ENCODE results near the gene SEC14L1.

The SEC14L1 gene

GRCh38 chr17:77145612-77146245, 5.0 kb downstream of the SEC14L1 start:
- TF ChIP-seq GATA2 (IDR thresholded peaks at IDR 0.05; ENCODE audit: low read depth, low read length): no peak
- no peak for TF ChIP-seq GATA3 (IDR thresholded peaks at IDR 0.05; ENCODE audit: low read depth, low read length)

DNA sequence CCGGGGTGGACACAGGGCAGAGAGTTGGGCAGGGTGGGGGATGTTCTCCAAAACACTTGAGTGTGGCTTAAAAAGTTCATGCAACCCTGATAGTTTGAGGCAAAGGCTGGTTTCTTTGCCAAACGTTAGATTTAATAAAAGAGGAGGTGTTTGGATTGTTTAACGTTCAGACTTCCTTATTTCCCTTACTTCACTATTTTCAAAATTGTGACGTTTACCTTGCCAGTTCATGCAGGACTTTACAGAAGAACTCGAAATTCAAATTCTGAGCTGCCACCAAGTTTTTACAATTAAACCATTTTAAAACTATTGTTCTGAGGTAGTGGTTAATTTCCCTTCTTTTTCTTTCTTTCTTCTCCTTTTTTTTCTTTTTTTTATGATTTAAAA, 5.5 kb downstream of the SEC14L1 start:
- TF ChIP-seq GATA3 (IDR thresholded peaks at IDR 0.05; ENCODE audit: low read depth, low read length) (no peak), GATA2 (IDR thresholded peaks at IDR 0.05; ENCODE audit: low read depth, low read length) (no peak)

- TF ChIP-seq GATA2 (IDR thresholded peaks at IDR 0.05; ENCODE audit: low read depth, low read length) (no peak), GATA3 (IDR thresholded peaks at IDR 0.05; ENCODE audit: low read depth, low read length) (no peak)
These were observed 6.1 kb downstream of the SEC14L1 start for GRCh38 chr17:77146882-77147281.

GRCh38 chr17:77147357-77147801, 6.6 kb downstream of the SEC14L1 start:
- TF ChIP-seq GATA3 (IDR thresholded peaks at IDR 0.05; ENCODE audit: low read depth, low read length) (no peak), GATA2 (IDR thresholded peaks at IDR 0.05; ENCODE audit: low read depth, low read length) (no peak)

DNA sequence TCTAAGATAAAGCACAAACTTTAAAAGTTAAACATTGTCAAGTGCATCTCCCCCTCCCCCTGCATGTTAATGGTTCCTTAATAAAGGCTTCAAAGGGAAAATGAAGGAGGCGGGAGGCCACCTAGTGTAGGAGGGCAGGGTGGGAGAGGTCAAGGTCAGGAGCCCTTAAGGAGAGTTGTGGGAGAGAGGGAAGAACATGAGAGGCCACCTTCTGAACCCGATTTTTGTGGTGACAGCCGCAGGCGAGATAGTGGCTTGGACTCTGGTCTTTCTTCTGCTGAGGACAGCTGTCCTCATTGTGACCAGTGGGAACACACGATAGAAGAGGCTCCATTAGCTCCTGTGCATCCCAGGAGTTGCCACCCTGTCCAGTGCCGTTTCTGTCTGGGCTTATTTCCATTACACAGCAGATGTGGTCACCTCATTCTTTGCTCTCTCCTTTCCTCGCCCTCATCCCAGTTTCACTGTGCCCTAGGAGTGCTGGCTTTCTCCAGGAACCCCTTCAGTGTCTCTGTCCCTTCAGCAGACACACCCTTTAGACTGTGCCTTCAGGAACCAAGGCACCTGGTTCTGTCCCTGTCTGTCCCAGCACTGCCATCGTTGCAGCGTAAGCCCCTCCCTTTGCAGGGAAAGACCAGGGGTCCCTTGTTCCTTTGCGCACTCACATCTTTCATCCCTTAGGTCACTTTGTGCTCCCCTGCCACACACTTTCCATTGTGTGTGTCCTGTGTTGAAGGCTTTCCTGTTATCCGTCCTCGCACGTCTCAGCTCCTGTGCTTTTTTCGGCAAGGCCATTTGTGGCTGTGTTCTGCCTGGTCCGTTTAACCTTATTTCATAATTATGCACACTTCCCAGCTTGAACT, 7.5 kb downstream of the SEC14L1 start:
- TF ChIP-seq GATA3 (IDR thresholded peaks at IDR 0.05; ENCODE audit: low read depth, low read length): no peak
- TF ChIP-seq GATA2 (IDR thresholded peaks at IDR 0.05; ENCODE audit: low read depth, low read length): no peak

DNA sequence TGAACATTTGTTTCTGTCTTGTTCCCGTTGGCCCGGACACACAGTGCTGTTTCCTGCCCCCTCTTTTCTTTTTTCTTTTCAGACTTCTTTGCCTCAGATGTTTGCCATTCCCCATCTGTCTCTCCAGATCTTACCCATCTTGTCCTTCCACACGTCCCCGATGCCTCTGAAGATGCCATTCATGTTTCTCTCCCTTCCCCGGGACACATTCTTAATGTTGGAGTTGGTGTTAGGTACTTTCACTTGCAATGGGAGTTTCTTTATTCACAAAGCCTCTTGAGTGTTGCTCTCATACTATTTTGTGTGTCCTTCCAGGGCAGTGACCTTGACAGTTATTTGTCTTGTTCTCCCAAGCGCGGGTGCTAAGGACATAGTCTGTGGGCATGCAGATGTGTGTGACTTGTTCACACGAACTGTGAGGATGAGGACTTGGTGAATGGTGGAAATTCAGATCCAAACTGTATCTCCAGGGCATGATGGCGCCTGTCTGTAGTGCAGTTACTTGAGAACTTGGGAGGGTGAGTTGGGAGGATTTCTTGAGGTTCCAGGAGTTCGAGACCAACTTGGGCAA, 8.3 kb downstream of the SEC14L1 start:
- no peak for TF ChIP-seq GATA3 (IDR thresholded peaks at IDR 0.05; ENCODE audit: low read depth, low read length)
- no peak for TF ChIP-seq GATA2 (IDR thresholded peaks at IDR 0.05; ENCODE audit: low read depth, low read length)

DNA sequence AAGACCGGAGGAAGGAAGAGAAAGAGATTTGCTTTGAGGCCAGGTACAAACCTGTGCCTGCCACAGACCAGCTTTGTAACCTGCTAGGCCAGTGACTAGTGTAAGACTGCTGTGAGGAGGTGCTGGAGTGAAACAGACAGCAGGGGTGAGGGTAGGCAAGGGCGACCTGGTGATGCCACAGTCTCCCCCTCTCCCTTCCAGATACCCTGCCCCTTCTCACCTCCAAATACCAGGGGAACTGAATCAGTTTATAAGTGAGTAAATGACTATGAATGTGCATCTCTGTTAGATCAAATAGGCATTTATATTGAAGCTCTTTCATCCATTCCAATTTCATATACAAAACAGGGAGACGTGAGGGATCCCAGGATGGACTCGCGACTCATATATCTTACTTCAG, 9.4 kb downstream of the SEC14L1 start:
- TF ChIP-seq GATA3 (IDR thresholded peaks at IDR 0.05; ENCODE audit: low read depth, low read length) (no peak), GATA2 (IDR thresholded peaks at IDR 0.05; ENCODE audit: low read depth, low read length) (no peak)

DNA sequence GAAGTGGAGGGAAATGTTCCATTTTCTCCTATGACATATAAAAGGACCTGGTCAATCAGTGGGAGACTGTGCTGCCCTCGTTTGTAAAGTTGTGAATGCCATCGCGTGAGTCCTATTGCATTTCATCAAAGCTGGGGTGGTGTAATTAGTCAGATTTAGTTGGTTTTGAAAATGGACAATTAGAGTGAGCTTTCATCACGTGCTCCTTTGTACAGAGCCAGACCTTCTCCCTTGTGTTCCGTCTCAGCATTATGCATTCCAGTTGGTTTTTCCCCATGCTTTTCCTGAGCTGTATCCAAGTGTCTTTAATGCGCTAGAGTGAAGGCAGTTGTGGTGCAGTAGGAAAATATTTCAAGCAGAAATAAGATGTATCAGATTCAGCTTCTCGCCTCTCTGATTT, 10.4 kb downstream of the SEC14L1 start:
- TF ChIP-seq GATA2 (IDR thresholded peaks at IDR 0.05; ENCODE audit: low read depth, low read length) (no peak), GATA3 (IDR thresholded peaks at IDR 0.05; ENCODE audit: low read depth, low read length) (no peak)

GRCh38 chr17:77153472-77153871, 12.7 kb downstream of the SEC14L1 start:
- TF ChIP-seq GATA2 (IDR thresholded peaks at IDR 0.05; ENCODE audit: low read depth, low read length) (no peak), GATA3 (IDR thresholded peaks at IDR 0.05; ENCODE audit: low read depth, low read length) (no peak)

GRCh38 chr17:77153999-77154586, 13.3 kb downstream of the SEC14L1 start:
- TF ChIP-seq GATA2 (IDR thresholded peaks at IDR 0.05; ENCODE audit: low read depth, low read length) (no peak), GATA3 (IDR thresholded peaks at IDR 0.05; ENCODE audit: low read depth, low read length) (no peak)

DNA sequence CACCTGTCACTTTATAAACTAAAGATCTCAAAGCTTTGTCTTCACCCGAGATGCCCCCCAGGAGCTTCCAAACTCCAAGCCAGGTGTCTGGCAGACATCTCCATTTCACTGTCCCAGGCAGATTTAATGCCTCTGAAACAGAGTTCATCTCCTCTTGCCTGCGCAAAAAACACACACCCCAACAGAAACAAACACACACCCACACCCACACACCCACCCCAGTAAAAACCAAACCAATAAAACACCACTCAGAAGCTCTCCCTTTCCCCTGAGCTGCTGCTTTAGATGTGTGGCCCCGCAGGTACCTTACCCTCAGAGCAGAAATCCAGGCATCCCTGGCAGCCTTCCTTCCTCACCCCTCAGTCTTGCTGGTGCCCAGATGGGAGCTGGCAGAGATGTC, 14.4 kb downstream of the SEC14L1 start:
- TF ChIP-seq GATA3 (IDR thresholded peaks at IDR 0.05; ENCODE audit: low read depth, low read length): no peak
- TF ChIP-seq GATA2 (IDR thresholded peaks at IDR 0.05; ENCODE audit: low read depth, low read length): no peak

DNA sequence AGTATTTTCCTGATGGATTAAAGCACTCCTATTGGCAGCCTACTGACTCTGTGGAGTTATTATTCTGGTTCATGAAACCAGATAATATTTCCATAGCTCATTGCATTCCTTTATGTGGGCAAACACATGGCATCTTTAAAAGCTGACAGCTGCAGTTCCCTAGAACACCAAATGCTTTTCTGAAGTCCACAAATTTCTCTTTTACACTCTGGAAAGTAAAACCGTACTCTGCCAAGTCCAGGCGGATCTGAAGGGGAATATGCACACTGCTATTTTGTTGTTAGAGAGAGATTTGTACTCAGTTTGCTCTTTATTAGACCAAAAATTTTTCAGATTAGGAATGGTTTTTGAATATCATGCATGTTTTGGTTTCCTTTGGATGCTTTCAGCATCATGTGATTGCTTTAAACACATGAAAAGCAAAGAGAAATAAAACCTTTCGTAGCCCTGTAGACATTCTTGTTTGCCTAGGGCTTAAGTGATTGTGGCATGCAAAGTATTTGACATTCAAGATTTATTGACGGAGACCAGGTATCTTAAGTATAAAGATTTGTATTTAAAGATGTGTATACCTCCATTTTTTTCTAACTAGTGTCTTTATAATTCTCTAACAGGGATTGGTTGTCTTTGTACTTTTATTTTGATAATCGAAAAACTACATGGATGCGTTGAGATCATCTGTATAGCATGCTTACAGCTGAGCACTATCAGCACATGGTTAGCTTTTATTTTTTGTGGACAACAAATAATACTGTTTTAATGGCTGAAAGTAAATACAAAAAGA, 19.5 kb downstream of the SEC14L1 start:
- no peak for TF ChIP-seq GATA3 (IDR thresholded peaks at IDR 0.05; ENCODE audit: low read depth, low read length)
- no peak for TF ChIP-seq GATA2 (IDR thresholded peaks at IDR 0.05; ENCODE audit: low read depth, low read length)

DNA sequence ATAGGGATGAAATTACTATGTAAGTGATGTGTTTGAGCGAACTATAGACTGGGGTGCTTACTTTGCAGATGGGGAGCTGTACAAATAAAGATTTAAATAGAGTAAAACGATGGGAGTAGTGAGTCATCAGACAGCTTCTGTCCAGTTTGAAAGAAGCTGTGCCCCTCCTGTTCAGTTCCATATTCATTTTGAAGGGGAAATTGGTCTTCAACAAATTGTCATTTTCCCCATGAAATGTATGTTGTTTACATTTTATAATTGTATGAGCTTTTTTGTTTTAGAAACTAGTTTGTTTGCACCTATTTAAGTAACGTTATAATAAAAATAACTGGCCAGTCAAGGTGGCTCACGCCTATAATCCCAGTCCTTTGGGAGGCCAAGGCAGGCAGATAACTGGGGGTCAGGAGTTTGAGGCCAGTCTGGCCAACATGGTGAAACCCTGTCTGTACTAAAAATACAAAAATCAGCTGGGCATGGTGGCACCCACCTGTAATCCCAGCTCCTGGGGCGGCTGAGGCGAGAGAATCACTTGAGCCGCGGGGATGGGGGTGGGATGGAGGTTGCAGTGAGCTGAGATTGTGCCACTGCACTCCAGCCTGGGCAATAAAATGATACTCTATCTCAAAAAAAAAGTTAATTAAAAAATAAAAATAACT, 20.2 kb downstream of the SEC14L1 start:
- TF ChIP-seq GATA3 (IDR thresholded peaks at IDR 0.05; ENCODE audit: low read depth, low read length) (no peak), GATA2 (IDR thresholded peaks at IDR 0.05; ENCODE audit: low read depth, low read length) (no peak)

All from SH-SY5Y (cell line).